ENCODE results near the gene PHEX. TPM values are rescaled to one million over a fixed set of nuclear protein-coding genes. Genes with fewer than 3 reads are reported as not detected.
A peak's percentile ranks its signal among the peaks of the same experiment; 100 is the strongest.

Gene PHEX
- total RNA-seq: 1 to 10 TPM in 1 of 2 donors, under 1 TPM in 1; 0.93 to 1.5 TPM

- no peak within 1 kb of the TSS for H3K27ac Mint-ChIP-seq
- no peak for DNase-seq (ENCODE audit: low spot score in 2 of 2)
- H3K9me3 Mint-ChIP-seq: no peaks in the 10 kb centered on the region
- H3K36me3 Mint-ChIP-seq: peaks cover 0 to 7% of the 10 kb centered on the region in 2 donors
- ATAC-seq: no peak
These were observed at the start of gene PHEX for GRCh38 chrX:22032084-22032483. Gene PHEX, plus strand, starts transcription at chrX:22032325. Its CDS starts 681 bp downstream, at chrX:22033006.

DNA sequence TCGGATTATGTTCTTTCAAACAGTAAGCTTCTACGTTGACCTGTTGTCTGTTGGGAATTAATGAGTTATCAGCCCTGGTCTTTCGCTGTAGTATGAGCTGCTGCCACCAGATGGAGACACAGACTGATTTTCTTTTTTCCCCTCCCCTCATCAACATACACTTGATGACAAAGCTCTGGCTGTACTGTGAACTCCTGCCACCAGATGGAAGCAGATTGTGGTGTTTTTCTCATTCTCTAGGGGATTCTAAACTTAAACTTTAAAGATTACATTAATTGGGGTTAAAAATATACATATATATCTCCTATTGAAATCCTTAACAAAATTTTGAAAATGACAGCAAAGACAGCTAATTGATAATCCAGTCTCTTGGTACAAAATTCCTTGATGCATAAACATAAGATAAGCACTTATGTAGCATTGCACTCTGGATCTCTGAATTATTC is 46.8 kb upstream of the PHEX start:
- peak in 1 of 2 donors; percentile 44 for DNase-seq (ENCODE audit: low spot score in 2 of 2)
- no peak overlapping the region for H3K27ac Mint-ChIP-seq
- no peaks in the 10 kb centered on the region for H3K9me3 Mint-ChIP-seq
- H3K36me3 Mint-ChIP-seq: peaks cover 0 to 9% of the 10 kb centered on the region in 2 donors
- ATAC-seq: peak; percentile 79 to 84

DNA sequence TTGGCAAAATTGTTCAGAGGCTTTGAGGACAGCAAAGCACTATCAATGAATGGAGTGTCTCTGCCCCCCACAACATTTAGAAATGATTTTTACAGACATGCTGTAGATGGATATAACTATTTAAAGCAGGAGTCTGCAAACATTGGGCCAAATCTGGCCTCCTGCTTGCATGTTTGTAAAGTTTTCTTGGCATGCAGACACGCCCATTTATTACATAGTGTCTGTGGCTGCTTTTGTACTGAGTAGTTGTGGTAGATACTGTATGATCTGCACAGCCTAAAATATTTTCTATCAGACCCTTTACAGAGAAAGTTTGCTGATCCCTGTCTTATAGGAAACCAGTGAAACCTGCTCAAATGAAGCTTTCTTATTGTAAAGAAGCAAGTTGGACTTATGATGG is 45.5 kb upstream of the PHEX start:
- no peak overlapping the region for H3K27ac Mint-ChIP-seq
- ATAC-seq: no peak

GRCh38 chrX:21989384-21989783 is 42.7 kb upstream of the PHEX start:
- Mint-ChIP-seq H3K9me3 (no peaks in the 10 kb centered on the region), H3K36me3 (peaks cover 0 to 26% of the 10 kb centered on the region in 2 donors), H3K27ac (peak overlapping the region in 1 of 2 donors; percentile 58)
- DNase-seq (ENCODE audit: low spot score in 2 of 2): no peak
- peak; percentile 62 to 69 for ATAC-seq

More for the DNA sequence above, 45.5 kb upstream of the PHEX start:
- no peaks in the 10 kb centered on the region for H3K9me3 Mint-ChIP-seq
- peaks cover 0 to 13% of the 10 kb centered on the region in 2 donors for H3K36me3 Mint-ChIP-seq
- DNase-seq (ENCODE audit: low spot score in 2 of 2): no peak

GRCh38 chrX:21990832-21991231 is 41.3 kb upstream of the PHEX start:
- Mint-ChIP-seq H3K36me3 (peaks cover 0 to 31% of the 10 kb centered on the region in 2 donors), H3K27ac (peak overlapping the region in 1 of 2 donors; percentile 54), H3K9me3 (no peaks in the 10 kb centered on the region)
- DNase-seq (ENCODE audit: low spot score in 2 of 2): no peak
- ATAC-seq: no peak

GRCh38 chrX:21991504-21991903 is 40.6 kb upstream of the PHEX start:
- DNase-seq (ENCODE audit: low spot score in 2 of 2) (no peak), ATAC-seq (peak; percentile 40 to 46)
- Mint-ChIP-seq H3K9me3 (no peaks in the 10 kb centered on the region), H3K36me3 (peaks cover 0 to 31% of the 10 kb centered on the region in 2 donors), H3K27ac (peak overlapping the region; percentile 44 to 54)

- DNase-seq (ENCODE audit: low spot score in 2 of 2): no peak
- peaks cover 0 to 25% of the 10 kb centered on the region in 2 donors for H3K36me3 Mint-ChIP-seq
- ATAC-seq: no peak
- H3K9me3 Mint-ChIP-seq: no peaks in the 10 kb centered on the region
- no peak overlapping the region for H3K27ac Mint-ChIP-seq
These were observed 38.9 kb upstream of the PHEX start for GRCh38 chrX:21993265-21993664.

DNA sequence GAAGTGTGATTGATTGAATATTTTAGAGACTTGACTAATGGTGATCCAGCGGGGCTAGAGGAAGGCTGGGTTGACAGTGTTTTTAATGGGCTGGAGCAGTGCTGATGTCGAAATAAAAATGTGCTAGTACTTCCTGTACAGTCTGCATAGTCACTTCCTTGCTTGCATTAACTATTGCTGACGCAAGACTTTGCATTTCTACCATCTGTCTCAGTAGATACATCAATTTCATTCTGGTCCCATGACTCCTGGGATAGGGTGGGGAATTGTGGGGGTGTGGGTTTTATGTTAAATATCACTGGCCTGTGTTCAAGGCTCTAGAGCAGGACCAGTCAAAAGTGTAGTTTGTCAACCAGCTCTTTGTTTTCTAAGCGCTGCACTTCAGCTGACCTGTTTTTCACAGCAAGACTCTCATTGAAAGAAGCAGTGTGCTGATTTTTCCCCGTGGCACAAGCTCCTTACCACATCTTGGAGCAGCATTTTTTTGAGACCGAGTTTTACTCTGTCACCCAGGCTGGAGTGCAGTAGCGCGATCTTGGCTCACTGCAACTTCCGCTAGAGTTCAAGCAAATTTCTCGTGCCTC is 35.2 kb upstream of the PHEX start:
- Mint-ChIP-seq H3K27ac (no peak overlapping the region), H3K36me3 (peaks cover 0 to 14% of the 10 kb centered on the region in 2 donors)

DNA sequence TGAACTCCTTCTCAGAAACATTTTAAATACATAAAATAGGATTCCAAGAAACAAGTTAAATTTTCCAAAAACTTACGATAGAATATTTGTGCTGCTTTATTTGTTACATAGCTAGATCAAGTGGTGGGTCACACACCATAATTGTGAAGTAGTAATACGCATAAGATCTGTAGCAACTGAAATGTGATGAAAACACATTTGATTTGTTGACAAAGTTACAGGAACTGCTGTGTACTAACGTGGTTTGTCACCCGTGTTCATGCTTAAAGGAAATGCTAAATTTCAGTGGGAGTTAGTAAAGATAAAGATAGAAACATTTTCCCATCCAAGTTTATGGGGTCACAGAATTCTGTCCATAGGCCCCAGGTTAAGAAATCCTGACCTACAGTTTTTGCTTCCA is 34.1 kb upstream of the PHEX start:
- Mint-ChIP-seq H3K36me3 (peaks cover 5 to 20% of the 10 kb centered on the region in 2 donors), H3K9me3 (no peaks in the 10 kb centered on the region), H3K27ac (no peak overlapping the region)
- ATAC-seq: no peak
- no peak for DNase-seq (ENCODE audit: low spot score in 2 of 2)

More for the DNA sequence above, 35.2 kb upstream of the PHEX start:
- H3K9me3 Mint-ChIP-seq: no peaks in the 10 kb centered on the region
- DNase-seq (ENCODE audit: low spot score in 2 of 2): no peak
- ATAC-seq: no peak

GRCh38 chrX:22004866-22005265 is 27.3 kb upstream of the PHEX start:
- peaks cover 12 to 19% of the 10 kb centered on the region in 2 donors for H3K36me3 Mint-ChIP-seq
- no peak for ATAC-seq
- no peak overlapping the region for H3K27ac Mint-ChIP-seq
- no peaks in the 10 kb centered on the region for H3K9me3 Mint-ChIP-seq
- DNase-seq (ENCODE audit: low spot score in 2 of 2): no peak

- no peak for ATAC-seq
- Mint-ChIP-seq H3K36me3 (no peaks in the 10 kb centered on the region), H3K27ac (no peak overlapping the region), H3K9me3 (peaks cover 0 to 4% of the 10 kb centered on the region in 2 donors)
- no peak for DNase-seq (ENCODE audit: low spot score in 2 of 2)
These were observed 20.1 kb upstream of the PHEX start for GRCh38 chrX:22012051-22012450.

GRCh38 chrX:22012931-22013330 is 19.2 kb upstream of the PHEX start:
- peaks cover 0 to 4% of the 10 kb centered on the region in 2 donors for H3K9me3 Mint-ChIP-seq
- H3K27ac Mint-ChIP-seq: no peak overlapping the region
- DNase-seq (ENCODE audit: low spot score in 2 of 2) (no peak), ATAC-seq (no peak)
- H3K36me3 Mint-ChIP-seq: no peaks in the 10 kb centered on the region

GRCh38 chrX:22015139-22015750 is 16.9 kb upstream of the PHEX start:
- Mint-ChIP-seq H3K9me3 (peaks cover 0 to 1% of the 10 kb centered on the region in 2 donors), H3K36me3 (no peaks in the 10 kb centered on the region), H3K27ac (no peak overlapping the region)
- no peak for DNase-seq (ENCODE audit: low spot score in 2 of 2)
- ATAC-seq: no peak

DNA sequence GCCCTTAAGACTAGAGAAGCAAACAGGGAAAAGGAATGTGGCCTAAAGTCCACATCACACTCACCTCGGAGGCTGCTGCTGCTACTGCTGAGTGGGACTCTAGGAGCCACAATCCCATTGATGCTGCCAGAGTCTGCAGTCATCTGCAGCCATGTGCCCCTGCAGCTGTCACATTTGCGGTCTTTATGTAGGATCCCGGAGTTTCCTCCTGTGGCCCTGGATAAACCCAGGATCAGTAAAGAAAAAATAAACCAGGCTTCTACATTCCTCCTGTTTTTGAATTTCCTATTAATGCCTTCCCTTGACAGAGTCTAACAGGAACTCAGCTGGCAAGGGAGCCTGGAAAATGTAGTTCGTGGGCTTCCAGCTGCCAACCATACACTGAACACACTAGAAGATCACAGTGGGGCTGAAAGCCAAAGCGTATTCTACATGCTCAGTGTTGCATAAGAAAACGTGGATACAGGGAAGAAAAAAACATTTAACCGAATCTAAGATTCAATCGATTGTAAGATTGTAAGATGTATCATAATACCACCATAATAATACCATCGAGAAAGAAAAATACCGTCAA is 10.3 kb upstream of the PHEX start:
- H3K9me3 Mint-ChIP-seq: no peaks in the 10 kb centered on the region
- H3K27ac Mint-ChIP-seq: no peak overlapping the region
- no peaks in the 10 kb centered on the region for H3K36me3 Mint-ChIP-seq
- ATAC-seq (no peak), DNase-seq (ENCODE audit: low spot score in 2 of 2) (no peak)

GRCh38 chrX:22024577-22024976 is 7.5 kb upstream of the PHEX start:
- ATAC-seq (no peak), DNase-seq (ENCODE audit: low spot score in 2 of 2) (no peak)
- Mint-ChIP-seq H3K9me3 (no peaks in the 10 kb centered on the region), H3K27ac (no peak overlapping the region), H3K36me3 (peaks cover 0 to 7% of the 10 kb centered on the region in 2 donors)

DNA sequence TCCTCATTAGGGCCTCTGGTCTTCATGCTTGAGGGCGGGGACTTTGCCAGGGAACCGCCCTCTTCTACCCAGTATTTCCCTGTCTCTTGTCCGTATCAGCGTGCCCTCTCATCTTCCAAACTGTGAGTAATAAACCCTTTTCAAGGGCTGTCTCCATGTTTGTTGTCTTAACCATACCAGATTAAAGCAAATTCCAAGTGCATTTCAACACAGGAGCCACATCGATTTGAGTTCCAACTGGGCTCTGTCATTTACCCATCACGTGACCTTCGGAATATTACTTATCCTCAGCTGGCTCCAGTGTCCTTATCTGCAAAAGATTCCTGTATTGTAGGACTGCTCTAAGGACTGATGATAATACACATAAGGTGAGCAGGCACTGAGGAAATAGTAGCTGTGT is 6.4 kb upstream of the PHEX start:
- Mint-ChIP-seq H3K36me3 (peaks cover 0 to 7% of the 10 kb centered on the region in 2 donors), H3K9me3 (no peaks in the 10 kb centered on the region), H3K27ac (no peak overlapping the region)
- no peak for ATAC-seq
- DNase-seq (ENCODE audit: low spot score in 2 of 2): no peak

GRCh38 chrX:22026731-22027130 is 5.4 kb upstream of the PHEX start:
- no peak overlapping the region for H3K27ac Mint-ChIP-seq
- no peak for ATAC-seq
- H3K36me3 Mint-ChIP-seq: peaks cover 0 to 7% of the 10 kb centered on the region in 2 donors
- DNase-seq (ENCODE audit: low spot score in 2 of 2): no peak
- no peaks in the 10 kb centered on the region for H3K9me3 Mint-ChIP-seq
